ENCODE measurements around the gene GALNT7.

- TF ChIP-seq YY1 (IDR thresholded peaks at IDR 0.05) (no peak), GABPA (IDR thresholded peaks at IDR 0.05 in 1 of 2, conservative IDR thresholded peaks at IDR 0.05 in 1 of 2) (no peak), CTCF (IDR thresholded peaks at IDR 0.05; ENCODE audit: low read depth, low read length, missing input control) (no peak), MAX (IDR thresholded peaks at IDR 0.05) (no peak), REST (IDR thresholded peaks at IDR 0.05) (no peak), SP1 (IDR thresholded peaks at IDR 0.05) (no peak), TAF1 (conservative IDR thresholded peaks at IDR 0.05) (no peak), FOXA1 (IDR thresholded peaks at IDR 0.05) (no peak), RAD21 (IDR thresholded peaks at IDR 0.05) (no peak), RXRA (IDR thresholded peaks at IDR 0.05) (no peak), EGR1 (IDR thresholded peaks at IDR 0.05; ENCODE audit: low read depth in 2 of 2) (no peak), NR2F2 (IDR thresholded peaks at IDR 0.05) (no peak)
Observed at GRCh38 chr4:173211838-173212237, 43.2 kb downstream of the GALNT7 start.
